ENCODE results near the gene FHL3. TPM values are rescaled to one million over a fixed set of nuclear protein-coding genes. Genes with fewer than 3 reads are reported as not detected.

The FHL3 gene
- total and polyA plus RNA-seq, 8 donors: 14.8 to 34.4 (median 17.8) TPM

GRCh38 chr1:38004284-38005108 lies 818 bp downstream of the FHL3 start:
- no peaks in the 10 kb centered on the region for H3K27me3 ChIP-seq
- DNase-seq (no peak), ATAC-seq (no peak)
- intact Hi-C loops (cut with DNase I): no loop called here
- peak overlapping the region; percentile 55 to 76 for H3K27ac ChIP-seq
- TF ChIP-seq, protein P1, sequence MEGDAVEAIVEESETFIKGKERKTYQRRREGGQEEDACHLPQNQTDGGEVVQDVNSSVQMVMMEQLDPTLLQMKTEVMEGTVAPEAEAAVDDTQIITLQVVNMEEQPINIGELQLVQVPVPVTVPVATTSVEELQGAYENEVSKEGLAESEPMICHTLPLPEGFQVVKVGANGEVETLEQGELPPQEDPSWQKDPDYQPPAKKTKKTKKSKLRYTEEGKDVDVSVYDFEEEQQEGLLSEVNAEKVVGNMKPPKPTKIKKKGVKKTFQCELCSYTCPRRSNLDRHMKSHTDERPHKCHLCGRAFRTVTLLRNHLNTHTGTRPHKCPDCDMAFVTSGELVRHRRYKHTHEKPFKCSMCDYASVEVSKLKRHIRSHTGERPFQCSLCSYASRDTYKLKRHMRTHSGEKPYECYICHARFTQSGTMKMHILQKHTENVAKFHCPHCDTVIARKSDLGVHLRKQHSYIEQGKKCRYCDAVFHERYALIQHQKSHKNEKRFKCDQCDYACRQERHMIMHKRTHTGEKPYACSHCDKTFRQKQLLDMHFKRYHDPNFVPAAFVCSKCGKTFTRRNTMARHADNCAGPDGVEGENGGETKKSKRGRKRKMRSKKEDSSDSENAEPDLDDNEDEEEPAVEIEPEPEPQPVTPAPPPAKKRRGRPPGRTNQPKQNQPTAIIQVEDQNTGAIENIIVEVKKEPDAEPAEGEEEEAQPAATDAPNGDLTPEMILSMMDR (IDR thresholded peaks at IDR 0.05): no peak
- peaks cover 32 to 69% of the 10 kb centered on the region in 2 donors for H3K4me1 ChIP-seq
- no peaks in the 10 kb centered on the region for H3K9me3 ChIP-seq
- peak overlapping the region; percentile 35 to 71 for H3K4me3 ChIP-seq
- H3K36me3 ChIP-seq: no peaks in the 10 kb centered on the region

DNA sequence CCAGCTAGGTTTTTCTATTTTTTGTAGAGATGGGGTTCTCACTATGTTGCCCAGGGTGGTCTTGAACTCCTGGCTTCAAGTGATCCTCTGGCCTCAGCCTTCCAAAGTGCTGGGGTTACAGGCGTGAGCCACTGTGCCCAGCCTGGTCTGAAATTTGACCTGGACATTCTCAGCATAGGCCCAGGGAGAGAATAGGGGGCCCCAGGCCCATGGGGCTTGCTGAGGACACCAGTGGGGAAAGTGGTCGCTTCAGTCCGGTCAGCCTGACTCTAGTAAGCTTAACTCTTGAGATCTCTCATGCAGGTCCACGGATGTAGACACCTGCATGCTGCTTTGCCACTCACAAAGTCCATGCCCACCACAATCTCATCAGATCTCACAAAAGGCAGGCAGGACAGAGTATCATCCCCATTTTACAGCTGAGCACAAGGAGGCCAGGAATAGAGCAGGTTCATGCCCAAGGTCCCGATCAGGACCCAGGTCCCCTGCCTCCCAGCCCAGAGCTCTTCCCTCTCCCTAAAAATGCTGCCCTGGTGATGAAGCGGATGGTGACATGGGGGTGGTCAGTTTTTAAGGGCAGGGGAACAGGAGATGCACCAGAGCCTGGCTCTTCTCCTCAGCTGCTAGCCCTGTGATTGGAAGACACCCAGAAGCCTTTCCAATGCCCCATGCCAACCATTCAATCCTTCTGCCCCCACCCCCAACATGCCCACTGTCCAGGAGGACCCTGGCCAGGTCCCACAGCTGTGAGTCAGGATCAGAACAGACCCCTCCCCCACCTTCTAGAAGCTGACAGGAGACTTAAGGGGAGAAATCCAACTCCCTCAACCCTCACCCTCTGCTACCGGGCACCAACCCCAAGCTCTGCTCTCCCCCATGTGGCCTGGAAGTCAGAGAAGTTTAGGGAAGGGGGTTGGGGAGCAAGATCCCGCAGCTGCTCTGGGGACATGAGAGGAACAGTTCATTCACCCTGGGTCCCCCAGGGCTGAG lies 1.8 kb downstream of the FHL3 start:
- H3K9me3 ChIP-seq: no peaks in the 10 kb centered on the region
- H3K4me3 ChIP-seq: peak overlapping the region; percentile 35 to 71
- DNase-seq: no peak
- ATAC-seq: no peak
- TF ChIP-seq, protein P1 (IDR thresholded peaks at IDR 0.05): no peak
- H3K27ac ChIP-seq: peak overlapping the region; percentile 55 to 76
- intact Hi-C loops (cut with DNase I): no loop called here
- no peaks in the 10 kb centered on the region for H3K27me3 ChIP-seq
- peaks cover 0 to 5% of the 10 kb centered on the region in 2 donors for H3K36me3 ChIP-seq
- H3K4me1 ChIP-seq: peaks cover 41 to 69% of the 10 kb centered on the region in 2 donors

GRCh38 chr1:38000529-38001455 lies 4.5 kb downstream of the FHL3 start:
- TF ChIP-seq, protein P1 (IDR thresholded peaks at IDR 0.05): no peak
- intact Hi-C loops (cut with DNase I): no loop called here
- no peaks in the 10 kb centered on the region for H3K27me3 ChIP-seq
- H3K4me1 ChIP-seq: peaks cover 49 to 87% of the 10 kb centered on the region in 2 donors
- H3K36me3 ChIP-seq: peaks cover 0 to 22% of the 10 kb centered on the region in 2 donors
- peak overlapping the region in 1 of 2 donors; percentile 25 for H3K4me3 ChIP-seq
- ATAC-seq (peak; percentile 10), DNase-seq (peak in 1 of 4 donors; percentile 65)
- H3K27ac ChIP-seq: peak overlapping the region; percentile 89 to 94
- no peaks in the 10 kb centered on the region for H3K9me3 ChIP-seq

DNA sequence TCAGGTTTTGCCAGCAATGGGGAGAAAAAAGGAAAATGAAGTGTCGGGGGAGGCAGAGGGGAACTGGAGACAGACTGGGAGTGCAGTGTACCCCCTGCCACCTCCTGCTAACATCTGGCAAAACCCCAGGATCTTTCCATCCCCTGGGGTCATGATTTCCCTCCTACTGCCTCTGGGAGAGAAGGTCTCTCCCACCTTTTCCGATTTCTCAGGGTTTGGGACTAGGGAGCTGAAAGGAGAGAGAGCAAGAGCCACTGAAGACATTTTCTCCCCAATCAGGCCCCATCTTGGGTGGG lies 5.1 kb downstream of the FHL3 start:
- peaks cover 0 to 22% of the 10 kb centered on the region in 2 donors for H3K36me3 ChIP-seq
- no peak for DNase-seq
- peak overlapping the region; percentile 89 to 94 for H3K27ac ChIP-seq
- H3K4me3 ChIP-seq: peak overlapping the region in 1 of 2 donors; percentile 25
- TF ChIP-seq, protein P1 (IDR thresholded peaks at IDR 0.05): no peak
- no peak for ATAC-seq
- no peaks in the 10 kb centered on the region for H3K9me3 ChIP-seq
- intact Hi-C loops (cut with DNase I): no loop called here
- H3K4me1 ChIP-seq: peaks cover 54 to 92% of the 10 kb centered on the region in 2 donors
- no peaks in the 10 kb centered on the region for H3K27me3 ChIP-seq

Measured in left lung (tissue), 10 donors.